IMR-90 (cell line): ENCODE measurements around the gene ART4. TPM values are rescaled to one million over a fixed set of nuclear protein-coding genes. Genes with fewer than 3 reads are reported as not detected.

Source experiments
- ATAC-seq: fragments of 200-7000 bp; cut with Tn5 transposase; 2 replicates; pipeline ENCODE4 v1.9.1; 2020; ENCODE audit warnings: low read depth, mild to moderate bottlenecking, moderate library complexity
- BruUV-seq: library from RNA; stranded (reverse); fragments of 400-500 nt; replicated peaks from 2 replicates; lab custom pipeline; 2021; lab: Mats Ljungman, UMichigan
- CTCF ChIA-PET: fragments of 300-600 bp; formaldehyde crosslinking; extraction: SDS; loops from one replicate; lab custom pipeline; 2021; ENCODE audit warnings: antibody characterized with exemption; lab: Yijun Ruan, JAX
- POLR2A ChIA-PET: fragments of 300-600 bp; sonication (Branson Sonifier 250); formaldehyde crosslinking; loops from one replicate; lab custom pipeline; 2022; ENCODE audit warnings: antibody characterized with exemption; ENCODE audit not compliant: unreplicated experiment; lab: Charles Lee
- DNase-seq: peaks from one replicate; pipeline ENCODE4 v3.0.0; 2013
- H2AFZ ChIP-seq: replicated peaks from 2 replicates; pipeline ENCODE3; 2013; ENCODE audit warnings: low read length, mild to moderate bottlenecking; ENCODE audit not compliant: poor library complexity
- H2AK5ac ChIP-seq: 2 replicates; pipeline ENCODE4 v1.6.1; 2013; ENCODE audit warnings: low read depth, low read length, inconsistent platforms
- H2AK9ac ChIP-seq: replicated peaks from 2 replicates; pipeline ENCODE3; 2013; ENCODE audit warnings: mild to moderate bottlenecking, low read depth, low read length, moderate library complexity; ENCODE audit not compliant: poor library complexity
- H2BK120ac ChIP-seq: 2 replicates; pipeline ENCODE4 v1.6.1; 2013; ENCODE audit warnings: low read depth, low read length, inconsistent platforms
- H2BK15ac ChIP-seq: 3 replicates; pipeline ENCODE4 v1.6.1; 2013; ENCODE audit warnings: low read depth, low read length, inconsistent platforms
- H2BK20ac ChIP-seq: 2 replicates; pipeline ENCODE4 v1.6.1; 2013; ENCODE audit warnings: low read depth, mild to moderate bottlenecking, inconsistent platforms, low read length, moderate library complexity
- H2BK5ac ChIP-seq: 2 replicates; pipeline ENCODE4 v1.6.1; 2013; ENCODE audit warnings: mild to moderate bottlenecking, low read depth, low read length, inconsistent platforms; ENCODE audit not compliant: poor library complexity, severe bottlenecking
- H3K14ac ChIP-seq: replicated peaks from 2 replicates; pipeline ENCODE4 v1.6.1; 2013; ENCODE audit warnings: low read depth, low read length, inconsistent platforms
- H3K18ac ChIP-seq: 2 replicates; pipeline ENCODE4 v1.6.1; 2013; ENCODE audit warnings: low read depth, low read length, control low read depth
- H3K23ac ChIP-seq: 2 replicates; pipeline ENCODE4 v1.6.1; 2013; ENCODE audit warnings: low read depth, low read length, inconsistent platforms
- H3K27ac ChIP-seq: 2 replicates; pipeline ENCODE4 v1.5.1; 2013; ENCODE audit warnings: mild to moderate bottlenecking, control low read depth, low read length; ENCODE audit not compliant: insufficient read depth
- H3K27me3 ChIP-seq: 2 replicates; pipeline ENCODE4 v1.6.1; 2013; ENCODE audit warnings: low read length; ENCODE audit not compliant: control insufficient read depth, insufficient read depth
- H3K36me3 ChIP-seq: 2 replicates; pipeline ENCODE4 v1.6.1; 2013; ENCODE audit warnings: low read length, mixed read lengths; ENCODE audit not compliant: control insufficient read depth, insufficient read depth
- H3K4ac ChIP-seq: 2 replicates; pipeline ENCODE4 v1.6.1; 2013; ENCODE audit warnings: low read depth, low read length, inconsistent platforms
- H3K4me1 ChIP-seq: 2 replicates; pipeline ENCODE4 v1.6.1; 2013; ENCODE audit warnings: low read length, mixed read lengths; ENCODE audit not compliant: control insufficient read depth, insufficient read depth
- H3K4me2 ChIP-seq: 2 replicates; pipeline ENCODE4 v1.6.1; 2013; ENCODE audit warnings: low read depth, mild to moderate bottlenecking, control low read depth, low read length, moderate library complexity
- H3K4me3 ChIP-seq: 2 replicates; pipeline ENCODE4 v1.5.1; 2013; ENCODE audit warnings: low read depth, mild to moderate bottlenecking, control low read depth, low read length, moderate library complexity; ENCODE audit not compliant: insufficient read depth
- H3K56ac ChIP-seq: 2 replicates; pipeline ENCODE4 v1.6.1; 2013; ENCODE audit warnings: low read length, inconsistent platforms; ENCODE audit not compliant: insufficient read depth; ENCODE audit errors: extremely low read depth
- H3K79me1 ChIP-seq, 2 experiments: 2 replicates each; pipeline ENCODE4 v1.6.1; 2013; ENCODE audit warnings: low read length in 2 of 2, inconsistent platforms in 1 of 2, low read depth in 1 of 2
- H3K9ac ChIP-seq: 2 replicates; pipeline ENCODE4 v1.6.1; 2013; ENCODE audit warnings: low read depth, low read length, control low read depth
- H3K9me1 ChIP-seq: 2 replicates; pipeline ENCODE4 v1.6.1; 2013; ENCODE audit warnings: low read length, inconsistent platforms; ENCODE audit not compliant: insufficient read depth
- H3K9me3 ChIP-seq: 2 replicates; pipeline ENCODE4 v1.6.1; 2013; ENCODE audit warnings: low read length; ENCODE audit not compliant: control insufficient read depth, insufficient read depth
- H4K20me1 ChIP-seq: 2 replicates; pipeline ENCODE4 v1.6.1; 2013; ENCODE audit warnings: low read length, inconsistent platforms; ENCODE audit not compliant: insufficient read depth
- H4K5ac ChIP-seq: 2 replicates; pipeline ENCODE4 v1.6.1; 2013; ENCODE audit warnings: mild to moderate bottlenecking, low read depth, low read length, control low read depth
- H4K8ac ChIP-seq, 2 experiments: 2 replicates each; pipeline ENCODE4 v1.6.1; 2013; ENCODE audit warnings: low read depth in 2 of 2, low read length in 2 of 2, control low read depth in 1 of 2, inconsistent platforms in 1 of 2
- H4K91ac ChIP-seq: 2 replicates; pipeline ENCODE4 v1.6.1; 2013; ENCODE audit warnings: low read depth, low read length, inconsistent platforms; ENCODE audit not compliant: insufficient read depth
- BHLHE40 ChIP-seq: fragments of 150-350 bp; IDR thresholded peaks from 2 replicates; pipeline ENCODE4 v1.6.1; 2016; ENCODE audit warnings: mild to moderate bottlenecking, low read depth, low read length
- CHD1 ChIP-seq: IDR thresholded peaks from 2 replicates; pipeline ENCODE4 v1.6.1; 2012; ENCODE audit warnings: low read depth, low read length, improper control_type of control experiment
- CTCF ChIP-seq: conservative IDR thresholded peaks from 2 replicates; pipeline ENCODE4 v1.5.1; 2012; ENCODE audit warnings: mild to moderate bottlenecking, low read depth, low read length, improper control_type of control experiment
- FOS ChIP-seq: fragments of 150-350 bp; IDR thresholded peaks from 2 replicates; pipeline ENCODE4 v1.6.1; 2016; ENCODE audit warnings: low read depth, low read length
- MAZ ChIP-seq: IDR thresholded peaks from 2 replicates; pipeline ENCODE4 v1.6.1; 2012; ENCODE audit warnings: low read depth, mild to moderate bottlenecking, low read length, improper control_type of control experiment, moderate library complexity, borderline replicate concordance
- NFE2L2 ChIP-seq: fragments of 150-350 bp; IDR thresholded peaks from 2 replicates; pipeline ENCODE4 v1.6.1; 2016; ENCODE audit warnings: low read depth, mild to moderate bottlenecking, low read length
- WGBS, 2 experiments: methylation state at CpG; one replicate each; pipeline versions ENCODE4 v1.1.5 to v1.1.7; 2013; ENCODE audit warnings: missing lambda C conversion rate in 2 of 2; ENCODE audit not compliant: insufficient read length in 1 of 2; ENCODE audit errors: extremely low coverage in 2 of 2; 5-methylcytosine and 5-hydroxymethylcytosine counted together
- dilution Hi-C: fragments of 300-500 bp; cut with HindIII; formaldehyde crosslinking; loops from one replicate; pipeline ENCODE4 v1.14.3; 2018; ENCODE audit warnings: low sequenced_read_pairs; ENCODE audit not compliant: unreplicated experiment
- in situ Hi-C: fragments of 300-500 bp; cut with MboI; formaldehyde crosslinking; loops from 3 replicates; pipeline ENCODE4 v1.14.3; 2019; ENCODE audit warnings: low sequenced_read_pairs, inconsistent platforms, mixed read lengths
- intact Hi-C: fragments of 100-400 bp; cut with micrococcal nuclease; formaldehyde crosslinking; loops from 2 replicates; pipeline ENCODE4 v1.10.0; 2022
- polyA plus RNA-seq, 3 experiments: library from polyadenylated mRNA; depleted of rRNA; stranded (reverse); fragments of >200 nt; gene quantifications; 2 replicates each; pipeline ENCODE4 v1.2.3, GENCODE V29; 2012; ENCODE audit warnings: low replicate concordance in 1 of 3
- total RNA-seq: library from RNA; depleted of rRNA; stranded (reverse); fragments of >200 nt; gene quantifications from 2 replicates; pipeline ENCODE4 v1.2.3, GENCODE V29; 2012

ART4 gene
- total and polyA plus RNA-seq, 2 of the 4 experiments (the other 2 are of a cell fraction) = not detected

- DNase-seq (peak; percentile 6), ATAC-seq (peak; percentile 24)
- in situ Hi-C loops = no loop called here
- H3K56ac ChIP-seq = no peak overlapping the region
- no peaks in the 10 kb centered on the region for H3K4me1 ChIP-seq
- peak overlapping the region; percentile 43 for H2AFZ ChIP-seq
- H3K27me3 ChIP-seq = no peaks in the 10 kb centered on the region
- no peak overlapping the region for H2BK5ac ChIP-seq
- H2BK20ac ChIP-seq = no peak overlapping the region
- H2AK5ac ChIP-seq = no peak overlapping the region
- POLR2A ChIA-PET = no interaction called here
- TF ChIP-seq FOS = no peak
- TF ChIP-seq CHD1 = no peak
- TF ChIP-seq NFE2L2 = no peak
- no peak for TF ChIP-seq CTCF
- TF ChIP-seq BHLHE40 = no peak
- TF ChIP-seq MAZ = no peak
- H4K91ac ChIP-seq = no peak overlapping the region
- WGBS, 2 experiments = no CpG with 5 or more reads among the region's 3 CpGs
- no peak overlapping the region for H3K4me3 ChIP-seq
- H4K20me1 ChIP-seq = no peaks in the 10 kb centered on the region
- no peaks in the 10 kb centered on the region for H3K79me1 ChIP-seq
- CTCF ChIA-PET = interaction anchor here (0.9 kb wide), 2 partner anchors 8 to 46 kb away, joined by 3 to 5 read pairs; no protein-coding TSS in a partner anchor
- intact Hi-C loops = no loop called here
- H4K8ac ChIP-seq = no peak overlapping the region
- H3K36me3 ChIP-seq = no peaks in the 10 kb centered on the region
- no peak overlapping the region for H2BK15ac ChIP-seq
- no peak overlapping the region for H2BK120ac ChIP-seq
- H3K14ac ChIP-seq = no peak overlapping the region
- no peak overlapping the region for H3K27ac ChIP-seq
- no peak overlapping the region for H2AK9ac ChIP-seq
- no peak overlapping the region for H3K9ac ChIP-seq
- no peak overlapping the region for H3K4ac ChIP-seq
- H3K9me3 ChIP-seq = no peaks in the 10 kb centered on the region; the same call in 1 of the 2 replicates
- no peak overlapping the region for H4K5ac ChIP-seq
- dilution Hi-C loops = no loop called here
- no peak overlapping the region for H3K4me2 ChIP-seq
- no peaks in the 10 kb centered on the region for H3K9me1 ChIP-seq
- no peak overlapping the region for H3K18ac ChIP-seq
- H3K23ac ChIP-seq = no peak overlapping the region
- no TSS peak for BruUV-seq
Measured at GRCh38 chr12:14868916-14869506, 25.7 kb upstream of the ART4 start.
